Fibroblast of mammary gland (primary cell): ENCODE measurements around the gene PILRA.

Experiments
- DNase-seq: peaks from one replicate; pipeline ENCODE4 v3.0.0-alpha.2; 2010; ENCODE audit warnings: low read depth
- H3K4me3 ChIP-seq: 2 replicates; pipeline ENCODE4 v1.5.1; 2011; ENCODE audit warnings: low read depth, mild to moderate bottlenecking, low read length, moderate library complexity; ENCODE audit not compliant: control insufficient read depth
- CTCF ChIP-seq: conservative IDR thresholded peaks from 2 replicates; pipeline ENCODE4 v1.5.1; 2011; ENCODE audit warnings: low read depth, low read length, inconsistent platforms; ENCODE audit not compliant: control insufficient read depth, insufficient read depth

Gene PILRA

GRCh38 chr7:100396421-100396982 lies 23.2 kb downstream of the PILRA start:
- TF ChIP-seq CTCF, result no peak
- H3K4me3 ChIP-seq, result no peak overlapping the region
- DNase-seq, result no peak

GRCh38 chr7:100397315-100398081 lies 24.2 kb downstream of the PILRA start:
- H3K4me3 ChIP-seq, result no peak overlapping the region
- TF ChIP-seq CTCF, result no peak
- DNase-seq, result no peak

- TF ChIP-seq CTCF, result no peak
- H3K4me3 ChIP-seq, result no peak overlapping the region
- no peak for DNase-seq
Observed at GRCh38 chr7:100398239-100398638, 25.0 kb downstream of the PILRA start.

- no peak for DNase-seq
Observed at GRCh38 chr7:100400041-100400440, 26.8 kb downstream of the PILRA start.

GRCh38 chr7:100400656-100401055 lies 27.4 kb downstream of the PILRA start:
- no peak for DNase-seq
- H3K4me3 ChIP-seq, result no peak overlapping the region
- TF ChIP-seq CTCF, result no peak

More at GRCh38 chr7:100400041-100400440, 26.8 kb downstream of the PILRA start:
- TF ChIP-seq CTCF, result no peak
- H3K4me3 ChIP-seq, result no peak overlapping the region

DNA sequence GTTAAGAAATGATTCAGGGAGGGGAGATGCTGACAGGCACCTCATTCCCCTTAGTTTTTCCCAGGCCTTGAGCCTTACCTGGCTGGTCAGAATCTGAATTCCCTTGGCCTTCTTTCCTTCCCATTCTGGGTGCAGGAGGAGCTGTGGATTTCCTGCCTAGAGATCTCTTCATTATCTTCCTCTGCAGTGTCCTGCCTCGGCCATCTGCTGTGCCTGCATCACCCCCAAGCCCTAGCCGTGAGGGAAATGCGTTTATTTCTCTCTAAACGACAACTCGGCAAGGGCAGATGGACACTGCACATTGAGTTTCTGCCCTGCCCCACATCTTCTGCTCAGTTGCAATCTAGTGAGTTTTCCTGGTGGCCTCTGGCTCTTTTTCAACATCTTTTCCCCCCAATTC lies 28.5 kb downstream of the PILRA start:
- no peak for DNase-seq
- H3K4me3 ChIP-seq, result no peak overlapping the region
- no peak for TF ChIP-seq CTCF

DNA sequence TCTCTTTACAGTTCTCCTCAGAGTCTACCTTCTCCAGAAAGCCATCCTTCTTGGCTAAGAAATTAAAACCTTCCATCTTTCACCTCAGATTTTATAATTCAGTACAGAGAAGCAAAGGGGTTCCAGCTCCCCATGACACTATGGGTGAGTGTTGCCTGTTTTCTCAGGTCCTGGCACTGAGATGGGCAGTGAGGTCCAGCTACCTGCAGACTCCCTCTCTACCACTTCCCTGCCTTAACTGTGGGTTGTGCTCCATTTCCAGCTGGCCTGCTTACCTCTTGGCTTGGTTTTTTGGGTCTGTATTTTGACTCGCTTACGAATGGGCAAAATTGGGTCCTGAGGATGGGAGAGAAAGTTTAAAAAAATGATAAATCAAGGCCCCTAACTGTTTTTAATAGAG lies 29.0 kb downstream of the PILRA start:
- no peak overlapping the region for H3K4me3 ChIP-seq
- no peak for DNase-seq
- no peak for TF ChIP-seq CTCF
